ENCODE measurements around the gene FAM222A.

FAM222A gene

DNA sequence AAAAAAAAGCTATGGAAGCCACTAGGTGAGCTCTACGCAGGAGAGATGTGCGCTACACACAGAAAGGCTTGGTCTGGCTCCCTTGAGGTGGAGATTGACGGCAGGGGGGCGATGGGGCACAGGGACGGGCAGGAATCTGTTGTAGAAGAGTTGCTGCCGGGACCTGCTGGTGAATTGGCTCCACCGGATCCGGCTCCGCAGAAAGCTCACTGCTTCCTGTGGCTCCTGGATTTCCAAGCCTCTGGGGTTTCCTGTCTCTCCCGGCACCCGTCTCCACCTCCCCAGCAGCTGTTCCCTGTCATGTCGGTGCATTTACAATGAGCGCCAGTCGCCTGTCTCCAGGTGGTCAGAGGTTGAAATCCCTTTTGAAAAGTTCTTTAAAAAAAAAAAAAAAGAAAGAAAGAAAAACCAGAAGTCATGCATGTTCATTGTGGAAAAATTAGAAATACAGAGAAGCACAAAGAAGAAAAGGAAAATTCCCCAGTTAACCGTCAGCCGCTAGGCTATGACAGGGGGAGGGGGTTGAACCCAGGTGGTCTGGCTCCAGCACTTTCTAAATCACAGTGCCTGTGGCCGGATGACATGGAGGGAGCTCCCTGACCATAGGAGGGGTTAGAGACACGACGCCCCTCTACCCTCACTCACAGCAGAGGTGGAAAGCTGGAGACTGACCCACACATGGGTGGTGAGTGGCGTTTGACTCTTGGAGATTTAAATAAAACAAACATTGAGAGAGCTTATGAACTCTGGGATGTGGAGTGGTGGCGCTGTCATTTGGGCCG lies 20.8 kb downstream of the FAM222A start:
- Mint-ChIP-seq H3K9me3 (no peaks in the 10 kb centered on the region), H3K27ac (no peak overlapping the region), H3K36me3 (ENCODE audit: low read depth) (no peaks in the 10 kb centered on the region), H3K27me3 (ENCODE audit: low read depth, poor library complexity) (peaks cover 19% of the 10 kb centered on the region), H3K4me1 (peaks cover 38% of the 10 kb centered on the region), H3K4me3 (peak overlapping the region; percentile 56)
- TF ChIP-seq, protein P1, sequence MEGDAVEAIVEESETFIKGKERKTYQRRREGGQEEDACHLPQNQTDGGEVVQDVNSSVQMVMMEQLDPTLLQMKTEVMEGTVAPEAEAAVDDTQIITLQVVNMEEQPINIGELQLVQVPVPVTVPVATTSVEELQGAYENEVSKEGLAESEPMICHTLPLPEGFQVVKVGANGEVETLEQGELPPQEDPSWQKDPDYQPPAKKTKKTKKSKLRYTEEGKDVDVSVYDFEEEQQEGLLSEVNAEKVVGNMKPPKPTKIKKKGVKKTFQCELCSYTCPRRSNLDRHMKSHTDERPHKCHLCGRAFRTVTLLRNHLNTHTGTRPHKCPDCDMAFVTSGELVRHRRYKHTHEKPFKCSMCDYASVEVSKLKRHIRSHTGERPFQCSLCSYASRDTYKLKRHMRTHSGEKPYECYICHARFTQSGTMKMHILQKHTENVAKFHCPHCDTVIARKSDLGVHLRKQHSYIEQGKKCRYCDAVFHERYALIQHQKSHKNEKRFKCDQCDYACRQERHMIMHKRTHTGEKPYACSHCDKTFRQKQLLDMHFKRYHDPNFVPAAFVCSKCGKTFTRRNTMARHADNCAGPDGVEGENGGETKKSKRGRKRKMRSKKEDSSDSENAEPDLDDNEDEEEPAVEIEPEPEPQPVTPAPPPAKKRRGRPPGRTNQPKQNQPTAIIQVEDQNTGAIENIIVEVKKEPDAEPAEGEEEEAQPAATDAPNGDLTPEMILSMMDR (IDR thresholded peaks at IDR 0.05) = no peak
- DNase-seq = peak; percentile 39

DNA sequence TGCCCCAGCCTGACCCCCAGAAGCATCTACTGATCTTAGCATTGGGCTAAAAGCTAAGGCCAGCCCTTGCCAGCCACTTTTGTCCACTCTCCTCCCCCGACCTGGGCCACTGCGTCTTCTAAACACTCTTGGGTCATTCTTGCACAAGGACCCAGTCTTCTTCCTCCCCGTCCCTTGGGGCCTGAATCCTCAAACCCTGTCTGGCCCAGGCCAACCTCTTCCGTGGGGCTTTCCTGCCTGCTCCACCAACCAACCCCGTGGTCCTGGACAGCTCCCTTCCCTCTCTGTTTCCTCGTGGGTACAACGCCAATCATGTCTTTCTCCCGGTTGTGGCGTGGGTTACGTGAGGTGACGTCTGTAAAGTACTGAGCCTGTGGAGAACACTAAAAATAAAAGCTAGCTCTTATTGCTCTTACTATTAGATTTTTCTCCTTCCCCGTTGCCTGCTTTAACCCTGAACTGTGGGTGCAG lies 21.5 kb downstream of the FAM222A start:
- TF ChIP-seq, protein P1 (IDR thresholded peaks at IDR 0.05) = no peak
- H3K4me1 Mint-ChIP-seq = peaks cover 38% of the 10 kb centered on the region
- H3K27ac Mint-ChIP-seq = no peak overlapping the region
- no peak overlapping the region for H3K4me3 Mint-ChIP-seq
- peak; percentile 11 for DNase-seq
- H3K27me3 Mint-ChIP-seq (ENCODE audit: low read depth, poor library complexity) = peaks cover 16% of the 10 kb centered on the region
- no peaks in the 10 kb centered on the region for H3K36me3 Mint-ChIP-seq (ENCODE audit: low read depth)
- no peaks in the 10 kb centered on the region for H3K9me3 Mint-ChIP-seq

DNA sequence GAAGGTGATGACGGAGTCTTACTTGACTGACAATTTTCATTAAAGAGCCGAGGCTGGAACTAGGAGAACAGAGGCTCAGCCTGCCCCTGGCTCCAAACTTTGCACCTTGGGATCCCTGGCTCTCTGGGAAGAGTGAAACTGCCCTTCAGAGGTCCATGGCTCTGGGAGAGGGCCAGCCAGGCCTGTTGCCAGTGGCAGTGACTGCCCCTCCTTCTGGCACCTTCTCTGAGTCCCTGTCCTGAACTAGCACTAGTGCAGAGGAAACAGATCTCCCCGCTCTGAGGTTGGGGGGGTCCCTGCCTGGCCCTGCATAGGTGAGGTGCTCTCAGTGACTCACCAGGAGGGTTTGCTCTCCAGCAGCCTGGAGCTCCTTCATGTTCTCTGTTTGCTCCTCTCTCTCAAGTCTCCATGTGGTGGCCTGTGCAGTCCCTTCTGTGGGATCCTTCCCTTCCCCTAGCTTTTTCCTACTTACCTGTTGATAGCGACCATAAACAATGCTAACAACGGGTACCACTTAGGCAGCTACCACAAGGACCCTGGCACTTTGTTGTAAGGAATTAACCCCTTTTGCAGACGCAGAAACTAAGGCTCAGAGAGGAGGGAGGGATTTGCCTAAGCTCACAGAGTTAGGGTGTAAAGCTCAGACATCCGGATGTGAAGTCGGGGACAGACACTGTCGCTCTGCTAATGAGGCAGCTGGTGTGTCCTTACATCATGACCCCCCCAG lies 22.4 kb downstream of the FAM222A start:
- TF ChIP-seq, protein P1 (IDR thresholded peaks at IDR 0.05) = no peak
- H3K4me3 Mint-ChIP-seq = no peak overlapping the region
- no peaks in the 10 kb centered on the region for H3K9me3 Mint-ChIP-seq
- H3K27me3 Mint-ChIP-seq (ENCODE audit: low read depth, poor library complexity) = peaks cover 11% of the 10 kb centered on the region
- H3K27ac Mint-ChIP-seq = no peak overlapping the region
- peak; percentile 1 for DNase-seq
- H3K4me1 Mint-ChIP-seq = peaks cover 38% of the 10 kb centered on the region
- H3K36me3 Mint-ChIP-seq (ENCODE audit: low read depth) = no peaks in the 10 kb centered on the region

DNA sequence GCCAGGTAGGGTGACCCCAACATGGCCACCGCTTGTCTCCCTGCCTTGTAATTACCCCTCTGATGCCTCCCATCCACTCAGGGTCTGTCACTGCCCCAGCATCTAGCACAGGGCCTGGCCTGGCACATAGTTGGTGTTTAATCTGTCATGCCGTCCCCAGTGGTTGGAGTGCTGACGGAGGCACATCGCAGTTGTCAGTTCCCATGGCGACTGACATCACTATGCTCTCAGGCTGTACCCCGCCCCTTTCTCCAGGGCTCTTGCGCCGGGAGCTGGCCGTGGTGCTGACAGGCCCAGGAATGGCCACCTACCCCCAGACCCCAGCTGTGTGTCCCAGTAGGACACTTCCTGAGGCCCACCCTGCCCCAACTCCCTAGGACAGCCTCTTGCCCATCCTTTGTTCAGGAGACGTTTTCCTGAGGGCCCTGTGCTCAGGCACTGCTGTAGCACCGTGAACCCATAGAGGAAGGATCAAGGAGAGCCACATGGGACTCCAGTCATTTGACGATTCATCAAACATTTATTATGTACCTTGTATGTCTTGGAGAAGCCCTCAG lies 23.0 kb downstream of the FAM222A start:
- peak; percentile 91 for DNase-seq
- no peaks in the 10 kb centered on the region for H3K36me3 Mint-ChIP-seq (ENCODE audit: low read depth)
- TF ChIP-seq, protein P1 (IDR thresholded peaks at IDR 0.05) = no peak
- H3K27me3 Mint-ChIP-seq (ENCODE audit: low read depth, poor library complexity) = peaks cover 11% of the 10 kb centered on the region
- H3K27ac Mint-ChIP-seq = no peak overlapping the region
- H3K4me3 Mint-ChIP-seq = no peak overlapping the region
- no peaks in the 10 kb centered on the region for H3K9me3 Mint-ChIP-seq
- H3K4me1 Mint-ChIP-seq = peaks cover 38% of the 10 kb centered on the region

DNA sequence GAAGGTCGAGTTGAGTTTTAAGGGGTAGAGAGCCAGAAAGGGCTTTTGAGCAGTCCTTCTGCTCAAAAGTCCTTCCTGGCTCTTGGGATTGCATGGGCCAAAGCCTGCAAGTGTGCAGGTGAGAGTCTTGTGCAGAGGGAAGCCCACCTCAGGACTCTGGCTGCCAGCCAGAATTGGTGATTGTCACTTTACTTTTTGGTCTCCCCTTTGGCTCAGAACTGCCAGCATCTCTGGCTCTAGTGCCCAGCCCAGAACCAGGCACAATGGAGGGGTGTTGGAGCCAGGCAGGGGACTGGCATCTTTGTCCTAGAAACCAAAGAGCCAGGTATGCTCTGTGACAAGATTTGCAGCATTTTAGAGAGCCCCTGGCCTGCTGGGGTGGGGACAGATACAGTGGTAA lies 23.5 kb downstream of the FAM222A start:
- Mint-ChIP-seq H3K4me1 (peaks cover 39% of the 10 kb centered on the region), H3K9me3 (no peaks in the 10 kb centered on the region), H3K4me3 (no peak overlapping the region), H3K27me3 (ENCODE audit: low read depth, poor library complexity) (peaks cover 11% of the 10 kb centered on the region), H3K36me3 (ENCODE audit: low read depth) (no peaks in the 10 kb centered on the region), H3K27ac (no peak overlapping the region)
- peak; percentile 1 for DNase-seq
- TF ChIP-seq, protein P1 (IDR thresholded peaks at IDR 0.05) = no peak

Measured in nephron progenitor cell (in vitro differentiated cells).